GM10847 (cell line): ENCODE results near the gene DNM1L.

ENCODE experiments used
- POLR2A ChIP-seq: IDR thresholded peaks from 2 replicates; pipeline ENCODE4 v1.6.1; 2011; ENCODE audit not compliant: insufficient read length; ENCODE audit errors: extremely low read depth

The DNM1L gene

DNA sequence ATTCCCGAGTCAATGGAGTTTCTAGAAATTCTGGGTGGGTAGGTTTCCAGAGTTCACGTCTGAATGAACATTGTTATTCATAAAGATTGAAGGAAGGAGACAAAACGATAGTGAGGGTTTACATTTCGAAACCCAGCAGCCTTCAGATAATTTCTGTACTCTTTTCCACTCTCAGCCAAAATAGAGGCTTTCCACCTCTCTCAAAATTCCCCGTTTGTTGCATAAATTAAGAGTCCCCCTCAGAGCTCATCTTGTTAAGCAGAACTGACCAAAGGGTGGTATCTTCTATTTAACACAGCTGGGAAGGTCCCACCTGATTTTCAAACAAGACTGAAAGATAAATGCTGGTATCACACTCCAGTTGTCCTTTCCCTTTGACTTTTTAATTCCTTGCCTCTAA lies 98.1 kb downstream of the DNM1L start:
- TF ChIP-seq POLR2A: no peak

DNA sequence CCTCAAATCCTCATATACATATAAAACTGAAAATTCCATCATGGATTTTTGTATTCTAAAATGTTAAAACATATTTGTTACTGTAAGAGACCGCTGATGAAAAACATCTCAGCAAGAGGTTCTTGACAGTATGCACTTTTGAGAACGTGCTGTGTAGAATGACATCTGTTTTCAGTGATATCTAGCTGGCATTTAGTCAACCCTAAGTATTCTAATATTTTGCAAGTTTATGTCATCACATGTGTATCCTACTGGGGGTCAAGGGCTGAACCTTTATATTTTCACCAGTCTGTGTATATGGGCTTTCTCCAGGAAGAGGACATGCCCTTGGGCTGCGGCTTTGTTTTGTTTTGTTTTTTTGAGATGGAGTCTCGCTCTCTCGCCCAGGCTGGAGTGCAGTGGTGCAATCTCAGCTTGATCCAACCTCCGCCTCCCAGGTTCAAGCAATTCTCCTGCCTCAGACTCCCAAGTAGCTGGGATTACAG lies 98.6 kb downstream of the DNM1L start:
- TF ChIP-seq POLR2A: no peak

DNA sequence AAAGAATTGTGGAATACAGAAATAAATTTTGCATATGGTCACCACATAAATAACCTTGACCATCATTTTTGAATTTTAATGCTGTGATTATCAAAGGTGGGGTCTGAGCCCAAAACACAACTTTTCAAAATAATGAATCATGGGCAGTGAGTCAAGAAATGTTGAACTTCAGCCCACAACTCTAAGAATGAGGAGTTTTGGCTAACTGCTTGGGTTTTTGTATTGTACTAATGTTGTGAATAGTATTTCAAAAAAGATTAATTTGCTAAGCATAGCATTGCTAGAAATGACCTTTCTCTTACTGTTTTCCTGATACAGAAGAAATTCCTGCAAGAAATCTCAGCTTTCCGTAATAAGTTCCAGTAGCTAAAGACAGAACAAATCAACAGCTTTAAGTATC lies 101.0 kb downstream of the DNM1L start:
- no peak for TF ChIP-seq POLR2A

DNA sequence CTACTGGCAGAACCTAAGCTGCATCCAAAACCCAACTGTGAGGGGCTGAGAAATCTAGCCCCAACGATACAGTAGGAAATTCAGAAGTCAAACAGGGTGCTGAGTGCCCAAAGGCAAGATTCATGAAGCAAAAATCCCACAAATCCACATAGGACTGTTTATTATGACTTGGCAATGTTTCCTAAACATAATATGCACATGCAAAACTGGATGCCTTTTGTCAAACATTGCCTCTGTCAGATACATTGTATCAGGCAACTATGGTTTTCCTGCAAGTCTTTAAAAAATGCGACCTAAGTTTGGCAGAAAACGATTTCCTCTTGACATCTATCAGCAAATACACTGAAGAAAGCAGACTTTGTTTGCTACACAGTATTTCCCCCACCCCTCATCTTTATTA lies 103.9 kb downstream of the DNM1L start:
- TF ChIP-seq POLR2A: no peak

DNA sequence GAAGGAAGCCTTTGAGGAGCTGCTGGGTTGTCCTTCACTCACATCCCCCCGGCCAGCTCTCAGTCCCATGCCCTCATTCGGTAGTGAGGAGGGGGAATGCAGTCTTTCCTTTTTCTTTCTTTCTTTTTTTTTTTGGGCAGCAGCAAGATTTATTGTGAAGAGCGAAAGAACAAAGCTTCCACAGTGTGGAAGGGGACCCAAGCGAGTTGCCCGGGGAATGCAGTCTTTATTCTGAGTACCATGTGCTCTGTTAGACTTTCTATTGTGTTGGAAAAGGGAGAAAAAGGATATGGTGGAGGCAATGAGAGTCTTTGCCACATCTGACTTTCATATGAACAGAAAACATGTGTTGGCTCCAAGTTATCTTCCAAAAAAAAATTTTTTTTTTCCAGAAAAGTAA lies 106.5 kb downstream of the DNM1L start:
- no peak for TF ChIP-seq POLR2A

DNA sequence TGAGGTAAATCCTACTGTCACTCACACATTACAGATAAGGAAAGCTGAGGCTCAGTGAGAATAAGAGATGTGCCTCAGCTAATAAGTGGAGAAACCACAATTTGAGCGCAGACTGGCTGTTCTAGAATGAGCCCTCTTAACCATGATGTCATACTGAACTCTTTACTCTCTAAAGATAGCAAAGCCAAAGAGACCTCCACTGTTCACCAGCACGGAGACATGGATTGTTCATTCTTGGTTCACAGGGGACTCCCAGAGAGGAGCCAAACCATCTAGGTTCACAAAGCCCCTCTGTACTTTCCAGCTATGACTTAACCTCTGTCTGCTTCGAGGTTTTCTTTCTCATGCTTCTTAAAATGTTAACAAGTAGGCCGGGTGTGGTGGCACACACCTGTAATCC lies 109.3 kb downstream of the DNM1L start:
- no peak for TF ChIP-seq POLR2A

DNA sequence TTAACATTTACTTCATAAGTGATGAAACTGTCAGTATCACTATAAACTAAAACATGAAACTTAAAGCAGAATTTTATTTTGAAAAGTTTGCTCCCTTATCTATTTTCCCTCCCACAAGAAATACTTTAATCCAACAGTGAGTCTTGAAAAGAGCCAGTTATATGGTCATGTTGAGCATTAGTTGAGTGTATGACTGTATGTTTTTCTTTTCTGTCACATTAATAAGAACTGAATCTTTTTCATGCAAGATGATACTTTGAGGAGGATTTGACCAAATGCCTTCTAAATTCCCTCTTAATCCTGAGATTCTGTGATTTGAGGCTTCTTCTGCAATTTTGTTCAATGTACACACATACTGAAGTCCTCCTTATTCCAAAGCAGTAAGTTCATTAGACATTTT lies 110.3 kb downstream of the DNM1L start:
- no peak for TF ChIP-seq POLR2A

DNA sequence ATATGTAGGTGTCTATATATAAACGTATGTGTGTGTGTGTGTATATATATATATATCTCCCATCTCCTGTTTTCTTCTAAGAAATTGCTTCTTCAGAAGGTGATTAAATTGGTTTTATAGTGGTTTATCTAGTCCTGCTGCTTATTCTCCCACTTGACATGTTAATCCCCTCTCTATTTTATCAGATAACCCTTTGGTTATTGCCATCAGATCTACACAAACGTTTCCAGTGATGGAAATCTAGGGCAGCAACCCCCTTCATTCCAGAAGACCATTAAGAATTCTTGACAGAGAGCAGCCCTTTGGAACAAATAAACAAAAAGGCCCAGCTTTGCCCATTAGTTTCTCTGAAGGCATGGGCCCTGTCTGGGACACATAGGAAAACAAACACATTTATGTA lies 110.8 kb downstream of the DNM1L start:
- no peak for TF ChIP-seq POLR2A

DNA sequence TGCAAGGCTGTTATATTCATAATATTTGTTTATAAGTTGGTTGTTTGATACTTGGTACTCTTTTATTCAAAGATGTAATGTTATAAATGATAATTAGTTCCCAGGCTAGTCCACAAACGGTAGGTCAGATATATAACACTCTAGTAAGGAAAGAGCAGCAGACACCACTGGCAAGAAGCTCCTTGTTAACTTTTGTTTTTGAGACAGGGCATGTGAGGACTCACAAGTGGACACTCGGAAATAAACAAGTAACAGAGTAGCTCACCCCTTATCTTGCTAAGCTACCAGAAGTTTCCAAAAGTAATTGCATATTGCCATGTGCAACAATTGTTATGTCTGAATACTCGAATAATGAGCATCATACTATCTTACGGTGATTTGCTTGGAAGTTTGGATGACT lies 115.2 kb downstream of the DNM1L start:
- no peak for TF ChIP-seq POLR2A
